AG09309 (cell line): ENCODE data around the gene TRANK1.

Source experiments
- DNase-seq: peaks from one replicate; pipeline ENCODE4 v3.0.0-alpha.2; 2010; ENCODE audit warnings: low read depth
- H3K4me3 ChIP-seq: 2 replicates; pipeline ENCODE4 v1.5.1; 2011; ENCODE audit warnings: mild to moderate bottlenecking, low read depth, low read length, moderate library complexity; ENCODE audit not compliant: control insufficient read depth
- TF ChIP-seq, protein P1 (sequence below): IDR thresholded peaks from 2 replicates; pipeline ENCODE4 v1.5.1; 2011; ENCODE audit warnings: mild to moderate bottlenecking, low read depth, low read length, inconsistent platforms; ENCODE audit not compliant: insufficient read depth, control insufficient read depth; ENCODE audit errors: missing control alignments

Gene TRANK1

DNA sequence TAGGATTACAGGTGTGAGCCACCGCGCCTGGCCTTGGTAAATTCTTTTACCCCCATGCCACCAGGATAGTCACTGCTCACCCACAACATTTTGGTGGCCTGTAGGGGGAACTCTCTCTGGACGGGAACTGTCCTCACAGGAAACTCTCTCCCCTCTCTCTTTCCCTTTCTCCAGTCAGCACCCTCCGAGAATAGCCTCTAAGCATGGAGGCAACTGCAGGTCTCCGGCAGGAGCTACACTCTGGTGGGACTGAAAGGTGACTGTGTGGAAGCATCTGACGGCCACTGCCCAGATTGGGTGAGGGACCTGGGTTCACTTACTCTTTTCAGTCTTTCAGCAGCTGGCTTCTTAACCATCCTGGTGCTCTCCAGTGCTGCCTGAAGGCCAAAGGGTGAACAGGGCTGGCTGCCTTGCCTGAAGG is 21.3 kb downstream of the TRANK1 start:
- H3K4me3 ChIP-seq: no peak overlapping the region
- TF ChIP-seq, protein P1, sequence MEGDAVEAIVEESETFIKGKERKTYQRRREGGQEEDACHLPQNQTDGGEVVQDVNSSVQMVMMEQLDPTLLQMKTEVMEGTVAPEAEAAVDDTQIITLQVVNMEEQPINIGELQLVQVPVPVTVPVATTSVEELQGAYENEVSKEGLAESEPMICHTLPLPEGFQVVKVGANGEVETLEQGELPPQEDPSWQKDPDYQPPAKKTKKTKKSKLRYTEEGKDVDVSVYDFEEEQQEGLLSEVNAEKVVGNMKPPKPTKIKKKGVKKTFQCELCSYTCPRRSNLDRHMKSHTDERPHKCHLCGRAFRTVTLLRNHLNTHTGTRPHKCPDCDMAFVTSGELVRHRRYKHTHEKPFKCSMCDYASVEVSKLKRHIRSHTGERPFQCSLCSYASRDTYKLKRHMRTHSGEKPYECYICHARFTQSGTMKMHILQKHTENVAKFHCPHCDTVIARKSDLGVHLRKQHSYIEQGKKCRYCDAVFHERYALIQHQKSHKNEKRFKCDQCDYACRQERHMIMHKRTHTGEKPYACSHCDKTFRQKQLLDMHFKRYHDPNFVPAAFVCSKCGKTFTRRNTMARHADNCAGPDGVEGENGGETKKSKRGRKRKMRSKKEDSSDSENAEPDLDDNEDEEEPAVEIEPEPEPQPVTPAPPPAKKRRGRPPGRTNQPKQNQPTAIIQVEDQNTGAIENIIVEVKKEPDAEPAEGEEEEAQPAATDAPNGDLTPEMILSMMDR: peak; percentile 33
- no peak for DNase-seq

DNA sequence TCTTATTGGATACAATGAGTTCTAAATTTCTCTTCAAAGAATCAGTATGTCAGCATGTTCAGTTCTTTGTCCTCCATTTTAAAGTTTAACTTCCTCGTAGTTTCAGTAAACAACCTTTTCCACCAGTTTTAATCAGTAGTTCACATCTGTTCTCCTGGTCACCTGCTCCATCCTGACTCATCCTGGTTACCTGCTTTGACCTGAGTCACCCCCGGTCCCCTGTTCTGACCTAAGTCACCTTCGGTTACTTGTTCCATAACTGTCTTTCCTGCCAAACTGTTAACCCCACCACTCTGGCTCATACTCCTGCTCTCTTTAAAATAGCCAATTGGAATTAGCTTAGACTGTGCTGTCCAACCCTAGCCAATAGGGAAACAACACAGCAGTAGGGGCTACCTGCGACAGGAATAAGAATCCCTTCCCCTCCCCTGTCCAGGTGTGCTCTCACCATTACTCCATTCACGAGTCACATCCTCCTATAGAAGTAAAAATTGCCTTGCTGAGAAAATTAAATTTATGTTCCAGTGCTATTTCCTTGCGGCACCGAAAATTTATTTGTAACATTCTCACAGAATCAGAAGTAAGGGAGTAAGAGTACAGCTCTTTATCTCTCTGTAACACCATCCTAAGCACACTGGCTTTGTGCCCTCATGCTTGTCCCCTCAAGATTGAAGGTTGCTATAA is 23.8 kb downstream of the TRANK1 start:
- DNase-seq: no peak
- H3K4me3 ChIP-seq: no peak overlapping the region
- TF ChIP-seq, protein P1: no peak

DNA sequence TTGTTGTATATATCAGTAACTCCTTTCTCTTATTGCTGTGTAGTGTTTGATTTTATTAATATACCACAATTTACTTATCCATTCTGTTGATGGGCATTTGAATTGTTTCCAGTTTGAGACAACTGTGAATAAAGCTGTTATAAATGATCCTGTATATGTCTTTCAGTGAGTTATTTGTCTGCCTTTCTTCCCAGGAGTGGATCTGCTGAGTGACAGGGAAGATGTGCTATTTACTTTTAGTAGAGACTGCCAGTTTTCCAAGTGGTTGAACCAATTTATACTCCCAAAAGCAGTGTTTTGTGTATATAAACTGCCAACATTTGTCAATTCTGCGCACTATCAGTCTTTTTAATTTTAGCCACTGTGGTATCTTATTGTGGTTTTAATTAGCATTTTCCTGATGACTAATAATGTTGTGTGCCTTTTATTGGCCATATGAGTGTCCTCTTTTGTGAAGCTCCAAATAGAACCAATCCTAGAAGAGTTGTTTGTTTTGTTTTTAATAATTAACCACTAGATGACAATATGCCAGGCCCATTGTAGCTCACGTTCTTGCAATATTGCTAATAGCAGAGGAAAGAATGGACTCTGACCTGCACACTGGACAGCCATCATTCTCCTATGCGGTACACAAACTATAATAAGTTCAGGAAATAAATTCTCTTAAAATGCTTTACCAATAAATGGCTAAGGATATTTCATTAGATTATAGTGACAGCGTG is 25.3 kb downstream of the TRANK1 start:
- no peak overlapping the region for H3K4me3 ChIP-seq
- no peak for DNase-seq
- TF ChIP-seq, protein P1: no peak

DNA sequence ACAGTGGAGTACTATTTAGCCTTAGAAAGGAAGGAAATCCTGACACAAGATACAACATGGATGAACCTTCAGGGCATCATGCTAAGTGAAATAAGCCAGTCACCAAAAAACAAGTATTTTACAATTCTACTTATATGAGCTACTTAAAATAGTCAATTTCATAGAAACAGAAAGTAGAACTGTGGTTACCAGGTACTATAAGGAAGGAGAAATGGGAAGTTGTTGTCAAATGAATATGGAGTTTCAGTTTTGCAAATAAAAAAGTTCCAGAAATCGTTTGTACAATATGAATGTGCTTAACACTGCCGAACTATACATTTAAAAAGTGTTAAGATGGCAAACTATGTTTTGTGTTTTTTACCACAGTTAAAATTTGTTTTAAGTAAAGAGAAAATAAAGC is 26.8 kb downstream of the TRANK1 start:
- no peak for DNase-seq
- H3K4me3 ChIP-seq: no peak overlapping the region
- TF ChIP-seq, protein P1: no peak

DNA sequence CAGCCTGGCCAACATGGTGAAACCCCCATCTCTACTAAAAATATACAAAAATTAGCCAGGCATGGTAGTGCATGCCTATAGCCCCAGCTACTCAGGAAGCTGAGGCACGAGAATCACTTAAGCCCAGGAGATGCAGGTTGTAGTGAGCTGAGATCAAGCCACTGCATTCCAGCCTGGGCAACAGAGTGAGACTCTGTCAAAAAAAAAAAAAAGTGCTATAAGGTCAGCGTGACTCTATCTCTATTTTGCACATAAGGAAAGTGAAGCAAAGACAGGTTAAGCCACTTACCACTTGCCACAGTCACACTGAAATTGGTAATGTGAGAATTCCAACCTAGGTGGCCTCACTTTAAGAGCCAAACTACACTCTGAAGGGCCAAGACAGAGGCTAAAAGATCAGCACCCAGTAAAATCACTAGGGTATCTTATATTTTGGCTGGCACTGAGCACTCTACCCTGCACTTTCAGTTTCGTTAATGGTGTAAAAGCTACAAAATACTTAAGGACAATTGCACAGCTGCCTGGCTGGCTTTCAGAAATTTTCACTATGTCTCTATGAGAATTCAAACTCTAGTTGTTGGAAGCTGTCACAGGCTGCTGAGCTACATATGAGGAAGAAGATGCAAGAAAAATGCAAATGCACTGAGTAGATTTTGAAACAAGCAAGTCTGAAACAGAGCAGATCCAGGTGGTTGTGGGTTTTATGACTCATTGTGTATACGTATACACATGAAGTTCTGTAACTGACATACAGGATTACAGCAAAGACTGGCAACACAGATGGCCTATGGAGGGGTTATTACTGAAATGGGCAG is 32.7 kb downstream of the TRANK1 start:
- H3K4me3 ChIP-seq: no peak overlapping the region
- TF ChIP-seq, protein P1: no peak
- DNase-seq: peak; percentile 27

DNA sequence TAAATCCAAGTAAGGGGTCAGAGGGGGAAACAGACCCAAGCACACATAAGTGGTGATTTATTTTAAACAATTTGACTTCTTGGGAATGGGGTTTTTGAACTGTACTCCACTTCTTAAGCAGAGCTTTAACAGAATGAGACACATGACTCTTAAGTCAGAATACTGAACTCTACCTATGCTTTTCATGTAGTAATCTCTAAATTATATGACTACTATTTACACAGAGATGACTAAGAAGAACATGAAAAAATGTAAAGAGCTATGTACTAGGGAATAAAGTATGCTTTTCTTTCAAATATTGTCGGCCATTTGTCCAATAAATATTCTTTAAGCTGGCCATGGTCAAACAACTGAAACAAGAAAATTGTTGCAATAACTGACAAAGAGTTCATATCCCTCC is 35.2 kb downstream of the TRANK1 start:
- no peak for DNase-seq
- TF ChIP-seq, protein P1: no peak

More for the DNA sequence above, 35.2 kb downstream of the TRANK1 start:
- no peak overlapping the region for H3K4me3 ChIP-seq
